Measurements from ENCODE around the gene RHOBTB3.

The RHOBTB3 gene

GRCh38 chr5:95770830-95771708 is 39.9 kb downstream of the RHOBTB3 start:
- DNase-seq: no peak

DNA sequence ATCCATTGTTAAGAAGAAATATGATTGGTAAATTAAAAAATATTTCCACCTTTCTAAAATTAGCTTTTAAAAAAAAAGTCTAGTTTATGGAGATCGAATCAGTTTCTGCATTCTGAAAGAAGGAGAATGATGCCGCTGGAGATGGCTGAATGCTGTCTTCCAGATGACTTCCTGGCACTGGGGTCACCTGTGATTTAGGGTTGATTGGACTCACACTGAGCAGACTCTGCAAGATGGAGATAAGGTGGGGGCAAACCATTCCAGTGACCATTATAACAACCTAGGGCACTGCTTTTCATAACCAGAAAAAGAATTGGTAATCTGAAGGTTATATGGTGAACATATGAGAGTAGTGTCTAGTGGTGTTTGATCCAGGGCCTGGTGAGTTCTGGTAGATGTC is 40.8 kb downstream of the RHOBTB3 start:
- DNase-seq: no peak

- peak; percentile 71 for DNase-seq
Measured at GRCh38 chr5:95773335-95774059, 42.4 kb downstream of the RHOBTB3 start.

- DNase-seq: no peak
Measured at GRCh38 chr5:95777441-95777840, 46.3 kb downstream of the RHOBTB3 start.

DNA sequence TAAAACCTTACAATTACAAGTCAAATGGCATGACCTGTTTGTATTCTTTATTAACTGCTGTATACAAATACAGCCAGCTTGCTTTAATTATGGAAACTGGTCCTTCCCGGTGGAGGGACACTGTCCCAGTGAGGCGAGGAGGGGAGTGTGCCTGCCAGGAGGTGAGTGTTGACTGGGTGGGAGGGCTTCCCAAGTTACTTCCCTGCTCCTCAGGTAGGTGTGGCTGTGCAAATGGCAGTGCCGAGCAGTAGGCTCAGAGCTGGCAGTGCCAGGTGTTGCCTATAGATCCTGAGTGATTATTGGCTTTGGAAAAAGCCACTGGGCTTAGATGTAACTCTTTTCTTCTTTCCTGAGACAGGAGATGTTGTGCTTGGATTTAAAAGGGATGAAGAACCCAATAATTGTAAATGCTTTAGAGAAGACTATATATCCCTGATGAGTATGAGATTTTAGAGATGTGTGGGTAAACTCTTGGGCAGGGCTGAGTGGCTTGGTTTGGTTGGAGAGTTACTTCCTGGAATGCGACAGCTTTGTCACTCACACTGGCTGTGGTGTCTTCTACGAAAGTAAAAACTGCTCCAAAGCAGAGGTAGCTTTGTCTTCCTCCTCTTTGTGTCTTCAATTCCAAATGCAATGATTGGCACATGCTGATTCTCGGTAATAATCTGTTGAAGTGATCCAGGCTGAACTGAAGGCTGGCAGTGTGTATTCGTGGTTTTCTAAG is 47.7 kb downstream of the RHOBTB3 start:
- DNase-seq: no peak

DNA sequence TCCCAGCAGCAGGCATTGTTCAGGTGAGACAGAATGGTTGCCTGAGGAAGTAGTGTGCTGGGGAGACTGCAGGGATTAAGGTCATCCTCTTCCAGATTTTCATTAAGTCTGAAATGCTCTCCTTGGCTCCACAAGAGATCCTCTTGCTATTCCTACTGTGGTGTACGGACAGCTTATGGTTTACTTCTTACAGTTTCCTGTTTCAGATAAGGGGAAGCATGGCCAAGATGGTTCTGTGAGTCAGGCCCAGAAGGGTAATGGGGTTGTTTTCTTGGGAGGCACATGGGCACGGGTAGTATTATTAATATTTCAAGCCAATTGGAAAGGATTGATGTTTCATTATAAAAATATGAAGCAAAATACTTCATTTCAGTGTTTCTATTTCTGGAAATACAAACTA is 48.5 kb downstream of the RHOBTB3 start:
- DNase-seq: peak; percentile 25

DNA sequence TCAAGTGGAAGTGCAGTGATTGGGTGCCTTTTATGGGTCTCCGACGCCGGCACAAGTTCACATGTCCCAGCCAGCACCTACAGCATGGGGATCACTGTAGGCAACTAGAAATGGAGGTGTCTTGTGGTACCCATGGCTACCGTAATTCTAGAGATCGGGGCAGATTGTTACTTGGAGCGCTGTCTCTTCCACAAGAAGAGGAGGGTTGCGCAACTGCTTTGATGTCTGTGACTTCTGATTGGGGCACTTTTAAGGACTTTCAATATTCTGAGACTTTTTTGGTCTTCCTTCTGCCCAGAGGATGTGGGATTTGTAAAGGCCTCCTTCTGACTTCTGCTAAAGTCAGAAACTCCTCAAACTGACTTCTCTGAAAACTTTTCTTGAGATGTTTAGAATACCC is 49.5 kb downstream of the RHOBTB3 start:
- DNase-seq: no peak

DNA sequence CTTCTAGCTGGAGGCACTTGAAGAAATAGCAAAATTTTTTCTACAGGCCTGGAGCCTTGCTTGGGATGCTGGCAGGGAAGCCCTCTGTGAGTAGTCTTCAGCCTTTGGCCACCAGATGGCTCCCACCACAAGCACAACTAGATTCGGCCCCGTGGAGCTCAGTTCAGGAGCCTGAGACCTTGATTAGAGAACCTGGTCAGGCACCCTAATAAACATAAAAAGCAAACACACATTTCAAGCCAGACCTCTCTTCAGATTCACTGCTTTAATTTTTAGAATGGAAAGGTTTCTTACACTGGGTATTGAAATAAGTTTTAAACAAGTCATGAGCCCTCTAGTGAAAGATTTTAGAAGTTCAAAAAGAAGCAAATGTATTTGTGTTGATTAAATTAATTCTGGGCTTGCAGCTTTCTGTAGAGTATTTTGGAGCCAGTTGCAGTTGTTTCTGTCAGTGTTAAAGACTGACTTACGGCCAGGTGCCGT is 50.0 kb downstream of the RHOBTB3 start:
- peak; percentile 71 for DNase-seq

DNA sequence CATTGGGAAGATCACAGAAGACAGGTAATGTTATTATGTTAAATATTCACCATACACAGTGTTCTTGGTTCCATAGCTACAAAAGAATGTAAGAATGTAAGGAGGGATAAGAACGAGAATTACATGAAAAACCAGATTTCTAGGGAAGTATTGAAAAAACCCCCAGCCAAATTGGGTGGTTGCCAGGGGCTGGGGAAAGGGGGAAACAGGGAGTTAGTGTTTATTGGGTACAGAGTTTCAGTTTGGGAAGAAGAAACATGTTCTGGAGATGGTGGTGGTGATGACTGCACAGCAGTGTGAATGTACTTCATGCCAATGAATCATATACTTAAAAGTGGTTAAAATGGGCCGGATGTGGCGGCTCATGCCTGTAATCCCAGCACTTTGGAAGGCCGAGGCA is 51.0 kb downstream of the RHOBTB3 start:
- no peak for DNase-seq

DNA sequence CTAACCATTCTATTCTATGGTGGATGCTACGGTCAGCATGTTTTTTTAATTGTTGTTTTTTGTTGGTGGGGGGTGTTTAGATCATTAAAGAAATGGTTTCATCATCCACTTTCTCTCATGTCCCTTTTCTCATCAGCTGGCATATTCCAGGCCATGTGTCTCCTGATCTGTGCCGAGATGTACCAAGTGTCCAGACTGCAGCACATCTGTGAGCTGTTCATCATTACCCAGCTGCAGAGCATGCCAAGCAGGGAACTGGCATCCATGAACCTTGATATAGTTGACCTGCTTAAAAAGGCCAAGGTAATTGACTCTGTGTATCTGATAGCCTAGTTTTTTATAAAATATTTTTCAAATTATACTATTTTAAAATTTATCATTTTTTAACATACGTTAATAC is 52.5 kb downstream of the RHOBTB3 start:
- no peak for DNase-seq

DNA sequence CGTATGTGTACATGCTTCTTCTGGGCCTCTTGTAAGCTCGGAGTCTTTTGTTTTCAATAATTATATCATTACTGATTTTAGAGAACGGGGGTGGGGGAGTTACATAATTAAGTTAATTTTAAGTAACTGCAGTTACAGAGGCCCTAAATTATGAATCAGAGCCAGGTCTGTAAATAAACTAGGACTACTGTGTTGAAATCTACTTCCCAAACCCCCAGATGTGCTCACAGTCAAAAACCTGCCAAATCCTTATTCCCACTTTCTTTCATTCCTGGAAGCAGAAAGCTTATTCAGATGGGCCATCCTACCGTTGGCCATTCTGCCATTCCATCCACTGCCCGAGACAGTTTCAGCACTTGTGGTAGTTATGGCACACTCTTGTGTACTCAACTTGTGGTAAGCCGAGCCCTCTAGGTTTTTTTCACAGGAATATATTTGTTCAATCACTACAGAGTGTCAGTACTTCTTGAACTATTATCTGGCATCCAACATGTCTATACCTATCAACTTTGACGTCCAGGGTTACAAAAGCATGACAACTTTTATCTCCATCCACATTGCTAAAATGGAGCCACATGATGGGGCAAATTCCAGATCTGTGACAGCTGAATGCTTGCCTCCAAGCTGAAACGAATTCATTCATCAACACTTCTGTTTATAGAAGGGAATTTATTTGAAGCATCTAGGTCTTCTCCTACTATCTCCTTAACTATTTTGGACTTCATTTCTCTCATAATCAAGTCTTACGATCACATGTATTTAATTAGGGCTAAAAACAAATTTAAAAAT is 53.6 kb downstream of the RHOBTB3 start:
- no peak for DNase-seq

- DNase-seq: peak; percentile 33
Measured at GRCh38 chr5:95786821-95787418, 55.8 kb downstream of the RHOBTB3 start.

GRCh38 chr5:95788493-95788892 is 57.4 kb downstream of the RHOBTB3 start:
- no peak for DNase-seq

DNA sequence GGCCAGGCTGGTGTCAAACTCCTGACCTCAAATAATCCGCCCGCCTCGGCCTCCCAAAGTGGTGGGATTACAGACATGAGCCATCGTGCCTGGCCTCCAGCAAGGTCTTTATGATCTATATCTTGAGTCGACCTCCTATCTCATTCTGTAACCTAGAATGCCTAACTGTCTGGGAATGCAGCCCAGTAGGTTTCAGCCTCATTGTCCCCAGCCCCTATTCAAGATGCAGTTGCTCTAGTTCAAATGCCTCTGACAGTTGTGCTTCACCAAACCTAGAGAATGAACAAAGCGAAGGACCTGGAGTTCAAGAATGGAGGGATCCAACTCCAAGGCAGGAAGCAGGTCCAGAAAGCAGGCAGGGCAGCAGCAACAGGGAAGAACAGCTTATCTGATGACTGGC is 60.6 kb downstream of the RHOBTB3 start:
- DNase-seq: no peak

DNA sequence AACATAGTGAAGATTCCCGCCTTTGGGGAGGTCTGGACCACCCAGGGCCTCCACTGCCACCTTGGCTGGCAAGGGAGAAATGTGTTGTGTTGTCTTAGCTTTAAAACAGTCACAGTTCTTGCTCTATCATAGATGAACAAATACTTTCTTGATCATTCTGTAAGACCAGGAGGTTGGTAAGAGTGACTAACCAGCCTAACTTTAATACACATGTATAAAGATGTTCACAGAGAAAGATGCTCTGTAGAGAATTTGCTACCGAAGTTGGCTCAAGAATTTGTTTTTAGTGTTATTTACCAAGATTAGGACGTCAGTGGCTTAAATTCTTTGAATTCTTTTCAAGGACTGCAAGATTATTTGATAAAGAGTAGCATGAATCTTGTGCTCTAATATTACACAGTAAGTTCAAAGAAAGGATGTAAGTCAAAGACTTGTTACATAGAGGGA is 63.0 kb downstream of the RHOBTB3 start:
- DNase-seq: peak; percentile 15

DNA sequence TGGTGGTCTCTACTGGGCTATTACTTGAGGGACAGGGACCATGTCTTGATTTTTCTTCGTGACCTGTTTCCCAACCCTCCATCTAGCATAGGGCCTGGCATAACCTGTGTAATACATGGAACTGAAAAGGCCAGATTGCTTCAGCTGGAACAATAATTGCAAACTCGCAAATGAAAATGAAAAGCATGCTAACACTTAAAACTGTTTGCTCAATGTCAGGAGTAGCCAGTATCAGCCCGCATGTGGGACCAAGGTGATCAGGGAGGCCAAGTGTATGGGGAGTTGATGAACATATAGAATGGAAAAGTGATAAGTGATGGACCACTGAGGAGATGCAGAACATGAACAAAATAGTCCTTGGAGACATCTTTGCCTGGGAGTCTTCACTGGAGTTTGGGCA is 66.2 kb downstream of the RHOBTB3 start:
- no peak for DNase-seq

DNA sequence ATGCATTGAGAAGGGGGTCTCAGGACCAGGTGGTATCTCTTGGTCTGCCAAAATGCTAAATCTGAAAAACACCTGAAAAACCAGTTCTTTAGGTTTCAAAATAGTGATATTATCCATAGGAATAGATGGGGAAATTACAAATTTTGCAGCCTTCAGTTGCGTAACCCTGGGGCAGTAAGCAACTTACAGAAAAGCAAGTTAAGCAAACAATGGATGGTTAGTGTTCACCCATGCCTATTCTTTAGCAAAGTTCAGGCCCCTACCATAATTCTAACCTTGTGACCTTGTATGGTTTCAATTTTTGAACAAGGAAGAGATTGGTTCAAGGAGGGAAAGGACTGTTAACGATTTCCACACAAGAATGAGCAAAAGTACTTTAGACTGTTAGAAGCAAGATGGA is 66.9 kb downstream of the RHOBTB3 start:
- DNase-seq: no peak

DNA sequence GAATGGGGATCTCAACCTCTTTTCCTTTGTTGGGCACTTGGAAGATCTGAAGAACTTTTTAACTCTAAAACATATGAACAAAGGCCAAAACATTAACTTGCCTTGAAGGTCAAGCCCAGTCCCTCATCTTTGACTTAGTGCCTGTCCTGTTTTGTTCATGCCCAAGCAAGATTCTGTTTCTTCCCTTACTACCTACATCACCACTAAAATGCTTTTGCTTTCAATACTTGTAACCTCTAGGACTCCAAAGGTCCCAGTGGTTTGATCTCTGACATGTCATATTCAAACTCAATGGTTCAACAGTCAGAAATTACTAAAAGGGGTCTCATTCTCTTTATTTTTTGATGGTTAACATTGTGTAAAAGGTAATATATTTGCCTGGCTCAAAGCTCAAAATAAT is 67.4 kb downstream of the RHOBTB3 start:
- no peak for DNase-seq

GRCh38 chr5:95799191-95799835 is 68.2 kb downstream of the RHOBTB3 start:
- DNase-seq: no peak

DNA sequence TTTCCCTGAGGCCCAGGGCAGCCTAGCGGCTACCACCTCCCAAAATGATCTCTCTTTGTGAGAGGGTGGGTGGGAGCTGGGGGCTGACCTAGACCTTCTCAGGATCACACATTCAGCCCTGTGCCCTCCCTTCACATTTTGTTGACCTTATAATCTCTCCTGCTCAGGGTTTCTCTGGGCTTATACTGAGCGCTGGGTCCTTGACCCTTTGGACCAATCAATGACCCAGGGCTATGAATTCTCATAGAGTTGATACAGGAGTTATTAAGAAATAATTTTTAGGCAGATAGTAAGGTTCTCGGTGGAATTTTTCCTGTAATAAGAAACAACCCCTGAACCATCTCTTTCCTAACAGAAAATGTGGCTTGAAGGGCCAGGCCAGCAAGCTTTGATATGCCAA is 69.4 kb downstream of the RHOBTB3 start:
- no peak for DNase-seq

DNA sequence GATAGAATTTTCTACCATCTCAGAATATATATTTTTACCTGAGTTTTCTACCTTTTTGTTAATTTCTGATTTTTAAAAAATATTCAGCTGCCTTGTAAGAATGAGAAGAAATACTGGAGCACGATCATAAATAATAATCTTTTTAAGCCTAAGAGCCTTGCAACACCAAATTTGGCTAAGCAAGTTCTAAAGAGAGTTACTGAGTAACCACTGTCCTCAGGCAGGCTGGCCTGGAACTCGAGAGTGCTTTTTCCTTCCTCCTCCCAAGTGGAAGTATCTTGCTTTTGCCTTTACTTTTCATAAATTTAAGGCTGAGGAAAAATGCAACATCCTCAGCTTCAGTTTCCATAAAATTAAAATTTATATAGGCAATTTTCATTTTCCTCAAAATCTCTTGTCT is 70.4 kb downstream of the RHOBTB3 start:
- DNase-seq: no peak
